ENCODE data around the gene RASGRP4. TPM values are rescaled to one million over a fixed set of nuclear protein-coding genes. Genes with fewer than 3 reads are reported as not detected.

Gene RASGRP4
- total RNA-seq, 1 donor from 2014 or later: 13.5 TPM

- no peak for DNase-seq
- TF ChIP-seq, protein P1, sequence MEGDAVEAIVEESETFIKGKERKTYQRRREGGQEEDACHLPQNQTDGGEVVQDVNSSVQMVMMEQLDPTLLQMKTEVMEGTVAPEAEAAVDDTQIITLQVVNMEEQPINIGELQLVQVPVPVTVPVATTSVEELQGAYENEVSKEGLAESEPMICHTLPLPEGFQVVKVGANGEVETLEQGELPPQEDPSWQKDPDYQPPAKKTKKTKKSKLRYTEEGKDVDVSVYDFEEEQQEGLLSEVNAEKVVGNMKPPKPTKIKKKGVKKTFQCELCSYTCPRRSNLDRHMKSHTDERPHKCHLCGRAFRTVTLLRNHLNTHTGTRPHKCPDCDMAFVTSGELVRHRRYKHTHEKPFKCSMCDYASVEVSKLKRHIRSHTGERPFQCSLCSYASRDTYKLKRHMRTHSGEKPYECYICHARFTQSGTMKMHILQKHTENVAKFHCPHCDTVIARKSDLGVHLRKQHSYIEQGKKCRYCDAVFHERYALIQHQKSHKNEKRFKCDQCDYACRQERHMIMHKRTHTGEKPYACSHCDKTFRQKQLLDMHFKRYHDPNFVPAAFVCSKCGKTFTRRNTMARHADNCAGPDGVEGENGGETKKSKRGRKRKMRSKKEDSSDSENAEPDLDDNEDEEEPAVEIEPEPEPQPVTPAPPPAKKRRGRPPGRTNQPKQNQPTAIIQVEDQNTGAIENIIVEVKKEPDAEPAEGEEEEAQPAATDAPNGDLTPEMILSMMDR (IDR thresholded peaks at IDR 0.05): no peak
- H3K4me3 ChIP-seq: no peak overlapping the region
- H3K36me3 ChIP-seq: peaks cover 56% of the 10 kb centered on the region
- peaks cover 17% of the 10 kb centered on the region for H3K4me1 ChIP-seq
- intact Hi-C loops (cut with DNase I): no loop called here
- ATAC-seq: no peak
- H3K27me3 ChIP-seq (ENCODE audit: low read depth): no peaks in the 10 kb centered on the region
- H3K9me3 ChIP-seq: no peaks in the 10 kb centered on the region
- H3K27ac ChIP-seq: no peak overlapping the region
These were observed 49.0 kb downstream of the RASGRP4 start for GRCh38 chr19:38377052-38377451.

GRCh38 chr19:38376576-38376975 is 49.4 kb downstream of the RASGRP4 start:
- Histone ChIP-seq H3K36me3 (peaks cover 51% of the 10 kb centered on the region), H3K27ac (no peak overlapping the region), H3K27me3 (ENCODE audit: low read depth) (no peaks in the 10 kb centered on the region), H3K4me3 (no peak overlapping the region), H3K9me3 (no peaks in the 10 kb centered on the region), H3K4me1 (peaks cover 17% of the 10 kb centered on the region)
- no peak for ATAC-seq
- intact Hi-C loops (cut with DNase I): no loop called here
- DNase-seq: no peak
- TF ChIP-seq, protein P1 (IDR thresholded peaks at IDR 0.05): no peak

DNA sequence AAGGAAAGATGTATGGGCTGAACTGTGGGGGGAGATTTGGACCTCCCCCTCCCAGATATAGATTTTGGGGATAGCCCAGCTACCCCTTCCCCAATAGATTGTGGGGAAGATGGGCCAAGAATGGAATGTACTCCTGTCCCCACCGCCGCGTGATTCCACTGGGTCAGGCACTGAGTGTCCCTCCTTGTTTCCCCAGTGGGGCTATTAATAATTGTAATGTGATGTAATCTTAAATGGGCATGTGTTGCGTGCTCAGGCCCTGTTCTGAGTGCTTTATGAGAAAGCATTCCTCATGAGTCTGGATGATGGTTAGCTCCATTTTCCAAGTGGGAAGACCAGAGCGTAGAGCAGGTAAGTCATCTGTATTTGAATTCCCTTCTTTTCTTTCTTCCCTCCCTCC is 50.3 kb downstream of the RASGRP4 start:
- ATAC-seq: no peak
- no peaks in the 10 kb centered on the region for H3K9me3 ChIP-seq
- H3K4me1 ChIP-seq: peaks cover 17% of the 10 kb centered on the region
- no peaks in the 10 kb centered on the region for H3K27me3 ChIP-seq (ENCODE audit: low read depth)
- no peak overlapping the region for H3K27ac ChIP-seq
- intact Hi-C loops (cut with DNase I): no loop called here
- DNase-seq: no peak
- TF ChIP-seq, protein P1 (IDR thresholded peaks at IDR 0.05): no peak
- H3K36me3 ChIP-seq: peaks cover 43% of the 10 kb centered on the region
- peak overlapping the region; percentile 95 for H3K4me3 ChIP-seq

- ATAC-seq (peak in 1 of 2 donors; percentile 31), DNase-seq (no peak)
- H3K27me3 ChIP-seq (ENCODE audit: low read depth): no peaks in the 10 kb centered on the region
- no peaks in the 10 kb centered on the region for H3K9me3 ChIP-seq
- intact Hi-C loops (cut with DNase I): no loop called here
- H3K36me3 ChIP-seq: peaks cover 38% of the 10 kb centered on the region
- TF ChIP-seq, protein P1 (IDR thresholded peaks at IDR 0.05): no peak
- peaks cover 17% of the 10 kb centered on the region for H3K4me1 ChIP-seq
- H3K27ac ChIP-seq: peak overlapping the region; percentile 91
- H3K4me3 ChIP-seq: peak overlapping the region; percentile 95
These were observed 50.9 kb downstream of the RASGRP4 start for GRCh38 chr19:38375098-38375493.

GRCh38 chr19:38374332-38375097 is 51.5 kb downstream of the RASGRP4 start, which contains the start of gene PSMD8:
PSMD8 (plus strand) TSS chr19:38374571; CDS start chr19:38374602, 31 bp downstream.
- ATAC-seq (peak; percentile 99), DNase-seq (peak; percentile 100)
- peaks cover 32% of the 10 kb centered on the region for H3K36me3 ChIP-seq
- H3K9me3 ChIP-seq: no peaks in the 10 kb centered on the region
- H3K27me3 ChIP-seq (ENCODE audit: low read depth): no peaks in the 10 kb centered on the region
- peak within 1 kb of the TSS; percentile 91 for H3K27ac ChIP-seq
- peaks cover 17% of the 10 kb centered on the region for H3K4me1 ChIP-seq
- peak within 1 kb of the TSS; percentile 95 for H3K4me3 ChIP-seq
- TF ChIP-seq, protein P1 (IDR thresholded peaks at IDR 0.05): peak; percentile 48
- intact Hi-C loops (cut with DNase I): no loop called here

Data from lower lobe of right lung (tissue), 2 donors.